Mammary epithelial cell (primary cell): ENCODE results near the gene DOK3.

Experiments
- EZH2 ChIP-seq: IDR thresholded peaks from 2 replicates; pipeline ENCODE4 v1.6.1; 2012; ENCODE audit warnings: low read length, inconsistent platforms, borderline replicate concordance
- TF ChIP-seq, protein P1 (sequence below), 2 donors: IDR thresholded peaks in 1 of 2; conservative IDR thresholded peaks in 1 of 2; 2 replicates each; pipeline ENCODE4 v1.5.1; 2011 to 2012; ENCODE audit warnings: inconsistent platforms in 2 of 2, low read length in 2 of 2, mild to moderate bottlenecking in 2 of 2, control low read depth in 1 of 2, low read depth in 1 of 2; ENCODE audit not compliant: insufficient read depth in 1 of 2; ENCODE audit errors: extremely low read depth in 1 of 2

GRCh38 chr5:177478711-177479646 lies 30.6 kb downstream of the DOK3 start:
- TF ChIP-seq, protein P1, sequence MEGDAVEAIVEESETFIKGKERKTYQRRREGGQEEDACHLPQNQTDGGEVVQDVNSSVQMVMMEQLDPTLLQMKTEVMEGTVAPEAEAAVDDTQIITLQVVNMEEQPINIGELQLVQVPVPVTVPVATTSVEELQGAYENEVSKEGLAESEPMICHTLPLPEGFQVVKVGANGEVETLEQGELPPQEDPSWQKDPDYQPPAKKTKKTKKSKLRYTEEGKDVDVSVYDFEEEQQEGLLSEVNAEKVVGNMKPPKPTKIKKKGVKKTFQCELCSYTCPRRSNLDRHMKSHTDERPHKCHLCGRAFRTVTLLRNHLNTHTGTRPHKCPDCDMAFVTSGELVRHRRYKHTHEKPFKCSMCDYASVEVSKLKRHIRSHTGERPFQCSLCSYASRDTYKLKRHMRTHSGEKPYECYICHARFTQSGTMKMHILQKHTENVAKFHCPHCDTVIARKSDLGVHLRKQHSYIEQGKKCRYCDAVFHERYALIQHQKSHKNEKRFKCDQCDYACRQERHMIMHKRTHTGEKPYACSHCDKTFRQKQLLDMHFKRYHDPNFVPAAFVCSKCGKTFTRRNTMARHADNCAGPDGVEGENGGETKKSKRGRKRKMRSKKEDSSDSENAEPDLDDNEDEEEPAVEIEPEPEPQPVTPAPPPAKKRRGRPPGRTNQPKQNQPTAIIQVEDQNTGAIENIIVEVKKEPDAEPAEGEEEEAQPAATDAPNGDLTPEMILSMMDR (conservative IDR thresholded peaks at IDR 0.05 in 1 of 2, IDR thresholded peaks at IDR 0.05 in 1 of 2; ENCODE audit: extremely low read depth in 1 of 2, insufficient read depth in 1 of 2, low read depth in 1 of 2, low read length in 2 of 2) = no peak
- TF ChIP-seq EZH2 = no peak
